K562 (cell line): Measurements from ENCODE around the gene SPEM3.

Experiments used
- CHD1 ChIP-seq: fragments of 200-600 bp; sonication (generic); IDR thresholded peaks from one replicate; pipeline ENCODE4 v1.6.1; 2012; ENCODE audit warnings: mild to moderate bottlenecking, moderate library complexity, low read length, inconsistent platforms
- TF ChIP-seq, protein P1 (sequence below), 2 experiments: fragments of 200-800 bp in 1 of 2; sonication (Bioruptor generic) in 1 of 2; sonication (generic) in 1 of 2; formaldehyde crosslinking in 1 of 2; IDR thresholded peaks in 1 of 2; conservative IDR thresholded peaks in 1 of 2; 2 replicates each; pipeline versions ENCODE4 v1.5.0 to v1.6.1; 2016 to 2020; ENCODE audit warnings: missing compliant biosample characterization in 1 of 2, missing genetic modification characterization in 1 of 2, missing genetic modification reagents in 1 of 2

DNA sequence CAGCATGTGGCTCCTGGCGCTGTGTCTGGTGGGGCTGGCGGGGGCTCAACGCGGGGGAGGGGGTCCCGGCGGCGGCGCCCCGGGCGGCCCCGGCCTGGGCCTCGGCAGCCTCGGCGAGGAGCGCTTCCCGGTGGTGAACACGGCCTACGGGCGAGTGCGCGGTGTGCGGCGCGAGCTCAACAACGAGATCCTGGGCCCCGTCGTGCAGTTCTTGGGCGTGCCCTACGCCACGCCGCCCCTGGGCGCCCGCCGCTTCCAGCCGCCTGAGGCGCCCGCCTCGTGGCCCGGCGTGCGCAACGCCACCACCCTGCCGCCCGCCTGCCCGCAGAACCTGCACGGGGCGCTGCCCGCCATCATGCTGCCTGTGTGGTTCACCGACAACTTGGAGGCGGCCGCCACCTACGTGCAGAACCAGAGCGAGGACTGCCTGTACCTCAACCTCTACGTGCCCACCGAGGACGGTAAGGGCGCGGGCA is 20.4 kb upstream of the SPEM3 start:
- no peak for TF ChIP-seq CHD1
- TF ChIP-seq, protein P1, sequence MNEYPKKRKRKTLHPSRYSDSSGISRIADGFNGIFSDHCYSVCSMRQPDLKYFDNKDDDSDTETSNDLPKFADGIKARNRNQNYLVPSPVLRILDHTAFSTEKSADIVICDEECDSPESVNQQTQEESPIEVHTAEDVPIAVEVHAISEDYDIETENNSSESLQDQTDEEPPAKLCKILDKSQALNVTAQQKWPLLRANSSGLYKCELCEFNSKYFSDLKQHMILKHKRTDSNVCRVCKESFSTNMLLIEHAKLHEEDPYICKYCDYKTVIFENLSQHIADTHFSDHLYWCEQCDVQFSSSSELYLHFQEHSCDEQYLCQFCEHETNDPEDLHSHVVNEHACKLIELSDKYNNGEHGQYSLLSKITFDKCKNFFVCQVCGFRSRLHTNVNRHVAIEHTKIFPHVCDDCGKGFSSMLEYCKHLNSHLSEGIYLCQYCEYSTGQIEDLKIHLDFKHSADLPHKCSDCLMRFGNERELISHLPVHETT (CRISPR knock-in tag; conservative IDR thresholded peaks at IDR 0.05 in 1 of 2, IDR thresholded peaks at IDR 0.05 in 1 of 2): no peak
